ENCODE results near the gene KRTAP10-1.
"Not testable (repeated sequence)": the region's sequence is repeated elsewhere in the genome, so short reads cannot be mapped to it uniquely, and the experiment has no call there.

Gene KRTAP10-1

DNA sequence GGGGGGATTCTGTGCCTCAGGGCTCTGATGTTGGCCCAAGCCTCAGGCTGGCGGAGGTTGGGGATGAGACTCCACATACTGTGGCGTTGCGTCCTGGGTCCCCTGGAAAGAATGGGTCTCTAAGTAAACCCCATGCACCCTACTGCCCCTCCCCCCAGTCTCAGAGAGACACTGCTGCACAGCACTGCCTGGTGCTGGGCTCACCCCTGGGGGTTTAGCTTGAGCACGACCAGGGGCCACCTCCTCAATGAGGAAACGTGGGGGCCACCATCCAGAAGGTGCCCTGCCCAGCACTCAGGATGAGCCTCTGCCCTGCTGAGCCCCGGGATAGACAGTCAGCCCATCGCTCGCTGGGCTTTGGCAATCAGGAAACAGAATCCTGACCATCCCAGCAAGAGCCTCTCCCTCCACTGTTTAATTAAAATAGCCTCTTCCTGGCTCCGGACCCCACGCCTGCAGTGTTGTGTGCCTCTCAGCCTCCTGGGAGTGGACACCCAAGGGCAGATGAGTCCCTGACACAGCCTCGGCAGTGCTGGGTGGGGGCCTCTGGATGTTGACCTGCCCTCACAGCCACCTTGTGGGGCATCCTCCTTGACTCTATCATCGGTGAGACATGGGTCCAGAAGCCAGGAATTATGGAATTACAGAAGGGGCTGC, 30.0 kb upstream of the KRTAP10-1 start:
- DNase-seq = no peak

DNA sequence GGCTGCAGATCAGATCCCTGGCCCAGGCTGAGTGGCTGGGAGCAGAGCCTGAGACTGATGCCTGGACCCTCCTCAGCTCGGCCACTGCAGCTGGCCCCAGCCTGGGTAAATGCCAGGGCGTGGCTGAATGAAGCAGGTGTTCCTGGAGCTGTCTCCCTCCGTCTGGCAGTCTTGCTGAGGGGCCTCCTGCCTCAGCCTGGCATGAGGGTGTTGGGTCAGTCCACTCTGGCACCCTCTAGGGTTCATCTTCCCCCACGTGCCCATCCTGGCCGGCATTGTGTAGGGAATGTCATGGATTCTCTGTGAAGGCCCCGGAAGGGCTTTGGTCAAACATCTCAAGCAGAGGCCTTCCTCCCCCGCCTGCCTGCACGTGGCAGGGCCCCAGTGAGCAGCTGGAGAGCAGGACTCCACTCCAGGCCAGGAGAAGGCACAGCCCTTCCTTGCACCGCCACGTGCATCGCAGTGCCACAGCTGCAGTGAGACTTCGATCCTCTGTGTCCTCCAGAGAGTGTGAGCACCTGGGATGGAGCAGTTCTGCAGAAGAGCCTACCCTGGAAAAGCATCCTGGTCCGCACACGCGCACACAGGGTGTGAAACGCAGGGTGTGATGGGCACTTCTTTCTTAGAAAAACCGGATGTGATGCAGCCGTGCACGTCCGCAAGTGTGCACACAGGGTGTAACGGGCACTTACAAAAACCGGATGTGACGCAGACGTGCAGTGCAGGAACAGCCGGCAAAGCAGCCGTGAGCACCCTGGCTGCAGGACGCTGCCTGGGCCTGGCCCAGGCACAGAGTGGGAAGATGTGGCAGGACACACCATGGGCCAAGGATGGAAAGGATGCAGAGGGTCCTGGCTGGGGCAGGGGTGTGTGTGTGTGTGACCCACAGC, 28.9 kb upstream of the KRTAP10-1 start:
- no peak for DNase-seq

DNA sequence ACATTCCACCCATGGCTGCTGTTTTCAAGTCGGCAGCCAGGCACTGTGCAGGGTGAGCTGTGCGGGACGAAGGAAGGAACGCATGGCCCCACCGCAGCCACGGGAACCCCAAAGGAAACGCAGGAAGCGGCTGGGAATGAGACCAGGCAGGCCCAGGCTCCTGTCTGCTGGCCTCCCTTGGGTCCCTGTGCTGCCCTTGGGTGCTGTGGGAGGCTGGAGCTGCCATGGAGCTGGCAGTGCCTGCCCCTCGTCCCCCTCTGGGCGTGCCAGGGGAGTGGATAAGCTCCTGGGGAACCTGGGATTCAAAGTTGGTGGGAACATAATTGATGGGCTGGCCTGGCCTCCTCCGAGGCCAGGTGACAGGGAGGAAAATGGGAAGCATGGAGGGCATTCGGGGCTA, 28.3 kb upstream of the KRTAP10-1 start:
- no peak for DNase-seq

DNA sequence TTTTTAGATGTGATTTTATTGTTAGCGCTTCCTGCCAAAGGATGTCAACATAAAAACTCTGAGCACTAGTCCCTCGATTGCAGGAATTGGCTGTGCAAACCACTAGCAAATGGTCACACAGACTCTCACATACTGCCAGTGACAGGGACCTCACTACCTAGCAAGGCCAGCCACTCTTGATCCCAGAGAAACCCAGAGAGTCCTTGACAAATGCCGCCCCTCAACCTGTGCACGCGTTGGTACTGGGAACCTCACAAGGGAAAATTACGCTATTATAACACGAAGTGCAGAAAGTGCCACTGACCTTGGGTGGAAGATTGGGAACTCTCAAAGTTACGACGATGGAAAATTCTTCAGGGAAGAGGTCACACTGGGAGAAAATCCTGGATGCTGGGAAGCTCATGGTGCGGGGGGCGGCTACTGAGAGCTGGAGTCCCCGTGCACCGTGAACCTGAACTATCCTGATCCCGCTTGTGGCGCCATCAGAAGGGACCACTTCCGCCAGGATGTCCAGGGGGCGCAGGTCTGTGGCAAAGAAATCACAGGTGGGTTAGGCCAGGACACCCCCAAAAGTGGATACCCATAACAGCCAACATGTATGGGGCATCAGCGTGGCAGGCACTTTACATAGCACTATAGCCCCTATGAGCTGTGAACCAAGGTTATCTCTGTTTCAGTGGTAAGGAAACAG, 27.6 kb upstream of the KRTAP10-1 start:
- no peak for DNase-seq

DNA sequence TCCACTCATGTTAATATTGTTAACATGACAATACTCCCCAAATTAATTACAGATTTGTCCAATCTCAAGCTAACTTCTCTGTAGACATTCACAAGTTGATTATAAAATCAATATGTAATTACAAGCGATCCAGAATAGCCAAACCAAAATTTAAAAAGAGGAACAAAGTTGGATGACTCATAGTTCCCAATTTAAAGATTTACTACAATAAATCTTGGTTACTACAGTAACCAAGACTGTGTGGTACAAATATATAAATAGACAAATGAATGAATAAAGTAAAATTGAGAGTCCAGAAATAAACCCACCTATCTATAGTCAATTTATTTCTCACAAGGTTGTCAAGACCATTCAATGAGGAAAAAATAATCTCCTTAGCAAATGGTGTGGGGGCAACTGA, 26.4 kb upstream of the KRTAP10-1 start:
- DNase-seq = no peak

DNA sequence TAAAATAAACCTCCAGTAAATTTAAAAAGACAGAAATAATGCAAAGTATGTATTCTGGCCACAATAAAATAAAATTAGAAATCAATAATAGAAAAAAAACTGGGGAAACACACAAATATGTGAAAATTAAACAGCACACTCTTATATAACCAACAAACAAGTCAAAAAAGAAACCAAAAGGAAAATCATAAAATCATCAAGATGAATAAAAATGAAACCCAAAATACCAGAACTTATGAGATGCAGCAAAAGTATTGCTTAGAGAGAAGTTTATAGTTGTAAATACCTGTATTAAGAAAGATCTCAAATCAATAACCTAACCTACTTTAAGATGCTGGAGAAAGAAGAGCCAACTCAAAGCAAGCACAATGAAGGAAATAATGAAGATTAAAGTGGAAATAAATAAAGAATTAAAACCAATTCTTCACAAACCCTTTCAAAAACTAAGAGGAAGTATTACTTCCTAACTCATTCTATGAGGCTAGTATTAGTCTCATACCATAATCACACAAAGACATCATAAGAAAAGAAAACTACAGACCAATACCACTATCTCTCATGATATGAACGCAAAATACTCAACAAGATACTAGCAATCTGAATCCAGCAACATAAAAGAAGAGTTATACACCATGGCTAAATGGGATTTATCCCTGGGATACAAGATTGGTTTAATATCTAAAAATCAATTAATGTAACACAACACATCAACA, 25.0 kb upstream of the KRTAP10-1 start:
- no peak for DNase-seq

DNA sequence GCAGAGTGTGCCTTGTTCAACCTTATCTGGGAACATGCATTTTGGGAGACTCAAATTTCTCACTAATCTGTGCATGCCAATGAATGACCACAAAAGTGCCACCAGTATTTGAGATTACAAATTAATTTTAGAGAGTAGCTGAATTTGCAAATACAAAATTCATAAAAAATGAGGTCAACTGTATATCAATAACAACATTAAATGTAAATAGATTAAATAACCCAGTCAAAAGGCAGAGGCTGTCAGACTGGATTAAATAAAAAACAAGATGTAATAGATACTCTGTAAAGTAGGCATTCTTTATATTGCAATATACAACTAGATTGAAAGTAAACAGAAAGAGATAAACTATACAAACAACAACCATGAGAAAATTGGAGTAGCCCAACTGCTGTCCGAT, 24.1 kb upstream of the KRTAP10-1 start:
- DNase-seq = no peak

DNA sequence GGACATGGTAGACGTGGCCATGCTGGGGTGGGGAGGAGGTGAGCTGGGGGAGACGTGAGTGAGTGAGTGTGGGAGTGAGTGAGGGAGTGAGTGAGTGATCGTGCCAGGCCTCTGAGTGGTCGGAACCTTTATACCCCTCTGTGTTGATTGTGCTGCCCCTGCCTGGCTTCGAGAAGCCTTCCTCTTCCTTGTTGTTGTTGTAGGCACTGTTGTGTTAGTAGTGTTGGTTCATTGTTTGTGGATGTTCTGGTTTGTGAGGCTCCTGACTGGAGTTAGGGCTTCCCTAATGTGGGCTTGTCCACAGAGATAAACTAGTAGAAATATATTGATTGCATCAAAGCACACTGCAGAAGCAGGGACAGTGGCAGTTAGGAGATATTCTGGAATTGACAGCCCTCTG, 18.7 kb upstream of the KRTAP10-1 start, which contains the start of gene KRTAP10-3:
KRTAP10-3 (minus strand) TSS at position 101 of the 400 bp plus-strand sequence; CDS start at position 21, 80 bp downstream.
- DNase-seq = no peak

DNA sequence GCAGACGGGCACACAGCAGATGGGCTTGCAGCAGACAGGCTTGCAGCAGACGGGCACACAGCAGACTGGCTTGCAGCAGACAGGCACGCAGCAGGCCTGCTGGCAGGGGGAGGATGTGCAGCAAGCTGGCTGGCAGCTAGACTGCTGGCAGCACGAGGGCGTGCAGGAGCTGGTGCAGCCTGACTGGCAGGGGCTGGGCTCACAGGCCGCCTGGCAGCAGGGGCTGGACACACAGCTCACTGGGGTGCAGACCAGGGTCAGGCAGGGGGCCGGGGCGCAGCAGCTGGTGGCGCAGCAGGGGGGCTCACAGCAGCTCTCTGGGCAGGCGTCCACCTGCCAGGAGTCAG, 18.3 kb upstream of the KRTAP10-1 start:
- not testable (repeated sequence) for DNase-seq

DNA sequence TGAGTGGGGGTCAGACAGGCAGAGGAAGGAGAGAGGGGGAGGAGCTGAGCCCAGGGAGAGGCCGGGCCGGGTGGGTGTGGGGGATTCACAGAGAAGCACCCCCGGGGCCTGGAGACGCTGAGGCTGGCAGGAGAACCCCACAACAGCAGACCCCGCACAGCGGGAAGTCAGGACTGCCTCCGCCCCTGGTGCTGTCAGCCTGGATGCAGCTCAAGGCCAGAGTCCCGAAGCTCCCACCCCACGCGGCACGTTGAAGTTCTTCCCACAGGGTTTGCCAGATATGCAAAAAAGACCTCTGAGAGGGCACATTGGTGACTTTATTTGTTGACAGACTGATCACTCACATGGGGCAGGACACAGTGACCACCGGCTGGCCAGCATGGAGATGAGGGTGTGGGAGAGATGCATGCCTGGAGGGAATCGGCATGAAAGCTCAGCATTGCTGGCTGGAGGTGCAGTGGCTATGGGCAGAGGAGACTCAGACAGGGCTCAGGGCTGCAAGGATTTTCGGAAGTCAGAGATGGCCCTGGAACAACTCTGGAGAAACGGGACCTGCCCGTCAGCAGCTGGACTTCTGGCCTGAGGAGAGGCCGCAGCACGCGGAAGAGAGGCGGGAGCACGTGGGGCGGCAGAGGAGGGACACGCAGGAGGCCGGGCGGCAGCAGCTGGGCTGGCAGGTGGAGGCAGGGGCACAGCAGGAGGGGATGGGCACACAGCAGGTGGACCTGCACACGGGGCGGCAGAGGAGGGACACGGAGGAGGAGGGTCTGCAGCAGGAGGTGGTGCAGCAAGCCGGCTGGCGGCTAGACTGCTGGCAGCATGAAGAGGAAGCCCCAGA, 17.7 kb upstream of the KRTAP10-1 start:
- no peak for DNase-seq

DNA sequence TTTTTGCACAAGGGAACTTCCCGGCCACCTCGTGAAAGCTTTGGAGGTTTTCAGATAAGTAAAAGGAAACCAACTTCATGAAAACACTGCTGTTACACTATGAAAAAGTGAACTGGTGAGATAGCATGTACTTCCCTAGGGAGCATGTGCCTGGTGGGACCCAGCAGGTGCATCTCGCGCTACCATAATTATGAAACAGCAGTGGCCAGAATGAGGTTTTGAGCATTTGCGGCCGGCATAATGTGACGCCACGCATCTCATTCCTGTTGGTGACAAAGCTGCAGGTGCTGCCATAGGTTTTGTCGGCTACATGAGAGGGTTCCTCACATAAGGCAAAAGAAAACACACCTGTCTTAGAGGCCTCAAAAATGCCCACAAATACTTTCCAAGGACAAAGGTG, 16.9 kb upstream of the KRTAP10-1 start:
- no peak for DNase-seq

DNA sequence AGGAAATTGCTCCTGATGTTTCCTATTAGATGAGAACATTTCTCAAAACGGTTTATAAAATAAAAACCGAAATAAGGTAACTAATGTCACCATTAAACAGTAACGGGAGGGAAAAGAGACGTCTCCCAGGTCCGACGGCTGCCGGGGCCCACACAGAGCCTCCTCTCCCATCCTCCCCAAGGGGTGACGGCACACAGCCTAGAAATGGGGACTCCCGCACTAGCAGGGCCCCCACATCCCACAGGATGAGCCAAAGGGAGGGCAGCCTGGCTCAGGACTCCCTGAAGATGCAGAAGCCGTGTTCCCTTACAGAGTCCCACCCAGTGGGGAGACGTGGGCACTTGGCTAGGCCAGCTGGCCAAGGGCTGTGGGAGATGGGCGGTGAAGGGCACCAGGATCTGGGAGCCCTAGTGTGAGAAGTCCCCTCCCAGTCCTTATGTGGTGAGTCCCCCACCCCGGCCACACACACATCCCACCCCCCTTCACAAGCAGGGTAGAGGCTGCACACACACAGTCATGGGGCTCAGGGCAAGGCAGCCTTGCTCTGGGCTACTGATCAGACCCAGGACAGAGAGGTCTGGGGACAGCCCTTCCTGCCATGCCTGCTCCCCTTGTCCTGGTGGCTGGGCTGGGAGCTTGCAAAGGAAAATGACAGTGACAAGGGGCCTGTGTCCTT, 15.3 kb upstream of the KRTAP10-1 start:
- DNase-seq = no peak

DNA sequence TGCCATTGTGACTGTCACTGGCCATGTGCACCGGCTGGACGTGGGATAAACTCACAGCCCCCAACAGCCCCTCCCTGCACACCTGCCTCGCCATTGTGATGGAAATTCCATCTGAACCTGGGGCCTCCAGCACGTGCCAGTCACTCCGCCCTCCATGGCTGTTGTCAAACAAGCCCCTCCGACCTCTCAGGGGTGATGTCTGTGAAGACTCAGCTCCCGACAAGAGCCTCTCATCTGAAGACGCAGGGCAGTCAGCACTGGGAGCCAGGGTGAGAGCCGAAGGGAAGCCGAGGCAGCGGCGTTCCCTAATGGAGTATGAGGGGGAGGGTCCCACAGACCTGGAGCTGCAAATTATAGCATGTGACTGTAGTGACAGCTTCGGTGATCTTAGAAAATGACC, 12.7 kb upstream of the KRTAP10-1 start:
- DNase-seq = no peak

DNA sequence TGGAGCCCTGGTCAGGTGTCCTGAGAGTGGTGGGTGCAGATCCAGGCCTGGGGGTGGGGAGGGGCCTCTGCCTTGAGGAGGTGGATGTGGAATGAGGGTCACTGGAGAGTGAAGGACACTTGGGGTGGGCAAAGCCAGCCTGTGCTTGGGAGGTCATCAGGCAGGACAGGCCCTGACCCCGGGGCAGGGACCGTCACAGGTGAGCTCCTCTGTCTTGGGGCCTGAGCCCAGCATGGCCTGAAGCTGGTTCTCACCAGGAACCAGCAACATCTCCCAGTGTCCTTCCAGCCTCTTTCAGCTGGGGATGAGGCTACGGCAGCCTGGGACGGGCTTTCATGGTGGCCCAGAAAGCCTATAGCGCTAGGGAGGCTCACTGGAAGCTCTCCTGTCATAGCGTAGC, 12.1 kb upstream of the KRTAP10-1 start:
- no peak for DNase-seq

DNA sequence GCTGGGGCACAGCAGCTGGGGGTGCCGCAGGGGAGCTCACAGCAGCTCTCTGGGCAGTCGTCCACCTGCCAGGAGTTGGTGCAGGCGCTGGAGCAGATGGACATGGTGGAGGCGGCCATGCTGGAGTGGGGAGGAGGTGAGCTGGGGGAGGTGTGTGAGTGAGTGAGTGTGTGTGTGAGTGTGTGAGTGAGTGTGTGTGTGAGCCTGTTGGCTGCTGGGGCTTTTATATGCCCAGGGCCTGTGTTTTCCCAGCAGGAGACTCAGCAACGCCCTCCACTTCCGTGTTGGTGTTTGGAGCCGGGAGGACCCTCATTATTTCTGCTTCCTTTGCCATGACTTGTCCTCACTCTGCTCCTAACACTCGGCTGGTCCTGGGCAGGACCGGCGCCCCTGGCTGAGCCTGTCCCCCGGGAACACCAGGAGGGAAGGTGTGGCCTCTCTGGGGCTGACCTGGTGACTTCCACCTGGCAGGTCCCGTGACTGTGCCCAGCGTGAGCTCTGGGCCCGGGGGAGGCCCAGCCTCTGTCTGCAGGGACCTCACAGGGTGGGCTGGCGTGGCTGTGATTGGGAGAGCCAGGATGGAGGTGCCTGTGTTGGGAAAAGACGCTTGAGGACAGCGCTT, 11.5 kb upstream of the KRTAP10-1 start, which contains the start of gene KRTAP10-2:
KRTAP10-2 (minus strand) TSS at position 166 of the 622 bp plus-strand sequence; CDS start at position 119, 47 bp downstream.
- no peak for DNase-seq

DNA sequence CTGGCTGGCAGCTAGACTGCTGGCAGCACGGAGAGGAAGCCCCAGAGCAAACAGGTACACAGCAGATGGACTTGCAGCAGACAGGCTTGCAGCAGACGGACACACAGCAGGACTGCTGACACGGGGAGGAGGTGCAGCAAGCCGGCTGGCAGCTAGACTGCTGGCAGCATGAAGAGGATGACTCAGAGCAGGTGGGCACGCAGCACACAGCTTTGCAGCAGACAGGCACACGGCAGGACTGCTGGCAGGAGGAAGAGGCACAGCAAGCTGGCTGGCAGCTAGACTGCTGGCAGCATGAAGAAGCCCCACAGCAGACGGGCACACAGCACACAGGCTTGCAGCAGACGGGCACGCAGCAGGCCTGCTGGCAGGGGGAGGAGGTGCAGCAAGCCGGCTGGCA, 10.8 kb upstream of the KRTAP10-1 start:
- no peak for DNase-seq

DNA sequence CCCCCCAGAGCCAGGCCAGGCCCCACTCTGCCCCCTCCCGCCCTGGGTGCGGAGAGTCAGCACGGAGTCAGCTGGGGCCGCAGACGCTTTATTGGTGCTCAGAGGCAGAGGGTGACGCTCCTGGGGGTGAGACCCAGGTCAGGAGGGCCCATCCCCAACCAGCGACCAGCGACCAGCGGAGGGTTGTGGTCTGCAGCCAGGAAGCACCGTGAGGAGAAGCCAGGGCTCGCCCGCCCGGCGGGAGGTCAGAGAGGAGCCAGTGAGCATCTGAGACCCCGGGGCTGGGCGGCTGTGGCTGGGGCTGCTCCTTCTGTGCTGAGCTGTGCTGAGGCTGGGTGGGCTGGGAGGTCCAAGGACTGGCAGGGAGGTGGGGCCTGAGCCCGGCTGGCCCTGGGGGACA, 10.3 kb upstream of the KRTAP10-1 start:
- not testable (repeated sequence) for DNase-seq

DNA sequence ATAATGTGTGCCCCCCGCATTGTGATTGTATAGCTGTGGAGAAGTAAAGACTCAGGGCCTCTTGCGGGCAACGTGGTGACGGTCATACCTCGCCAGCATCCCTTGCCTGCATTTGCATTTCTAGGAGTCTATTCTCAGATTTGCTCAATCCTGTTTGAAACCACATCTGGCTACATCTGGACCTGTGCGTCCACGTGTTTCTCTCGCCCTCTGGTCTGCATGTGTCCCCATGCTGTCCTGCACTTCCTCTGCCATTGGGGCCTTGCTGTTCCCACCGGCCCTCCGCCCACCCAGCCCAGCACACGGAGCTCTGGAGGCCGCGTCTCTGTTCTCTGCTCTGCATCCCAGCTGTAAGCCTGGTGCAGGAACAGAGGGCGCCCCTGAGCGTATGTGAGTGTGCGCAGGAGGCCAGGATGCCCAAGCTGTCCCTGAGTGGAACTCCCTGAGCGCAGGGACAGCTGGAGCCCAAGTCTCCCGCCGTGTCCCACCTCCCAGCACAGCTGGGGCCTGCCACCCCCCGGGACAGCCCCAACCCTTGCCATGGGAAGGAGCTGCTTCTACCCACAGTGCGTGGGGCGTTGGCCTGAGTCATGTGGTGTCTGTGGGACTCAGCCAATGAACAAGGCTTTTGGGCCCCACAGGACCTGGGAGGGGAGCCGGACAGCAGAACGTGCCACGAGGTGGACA, 9.7 kb upstream of the KRTAP10-1 start:
- DNase-seq = no peak

DNA sequence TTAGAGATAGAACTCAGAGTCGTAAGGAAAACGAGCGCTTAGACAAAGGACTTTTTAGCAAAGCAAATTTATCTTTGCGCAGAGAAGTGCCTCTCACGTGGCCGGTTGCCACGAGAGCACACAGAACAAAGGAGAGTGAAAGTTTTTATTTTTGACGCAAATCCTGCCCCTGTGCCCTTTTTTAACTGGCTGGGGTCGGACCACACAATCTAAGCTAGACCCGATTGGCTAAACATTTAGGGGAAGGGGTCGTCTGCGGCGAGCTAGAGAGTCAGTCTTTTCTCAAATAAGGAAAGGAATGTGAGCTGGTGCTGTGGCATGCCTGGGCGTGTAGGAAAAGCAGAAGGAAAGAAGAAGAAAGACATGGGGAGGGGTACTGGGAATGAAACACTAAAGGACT, 8.9 kb upstream of the KRTAP10-1 start:
- DNase-seq = no peak

DNA sequence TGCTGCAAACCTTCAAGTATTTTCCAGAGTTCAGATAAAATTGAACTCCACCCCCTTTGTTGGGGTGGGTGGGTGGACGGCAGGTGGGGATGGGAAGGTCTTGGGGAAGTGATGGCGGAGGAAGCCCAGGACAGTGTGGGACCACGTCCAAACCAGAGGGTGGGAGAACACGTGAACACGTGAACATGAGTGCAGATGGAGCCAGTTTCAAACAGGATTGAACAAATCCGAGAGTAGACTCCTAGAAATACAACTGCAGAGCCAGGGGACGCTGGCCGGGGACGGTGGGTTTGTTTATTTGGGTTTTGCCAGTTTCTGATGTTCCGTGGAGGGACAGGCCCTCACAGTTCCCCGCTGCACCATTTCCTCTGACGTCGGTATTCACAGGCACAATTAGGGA, 8.4 kb upstream of the KRTAP10-1 start:
- no peak for DNase-seq

Measured in CD4-positive, alpha-beta T cell treated with Interleukin-10 for 1 hour (primary cell).